Right ventricle myocardium superior (tissue), 1 donor: Measurements from ENCODE around the gene NDE1. TPM values are rescaled to one million over a fixed set of nuclear protein-coding genes. Genes with fewer than 3 reads are reported as not detected.
A peak's percentile ranks its signal among the peaks of the same experiment; 100 is the strongest.

ENCODE experiments used
- ATAC-seq: fragments of 200-7000 bp; cut with Tn5 transposase; one replicate; pipeline ENCODE4 v1.9.1; 2020; ENCODE audit warnings: mild to moderate bottlenecking; ENCODE audit not compliant: poor library complexity
- DNase-seq: peaks from one replicate; pipeline ENCODE4 v3.0.0-alpha.2; 2020
- intact Hi-C: fragments of 100-400 bp; cut with DNase I; formaldehyde crosslinking; loops from one replicate; pipeline ENCODE4 v1.11.2; 2022
- total RNA-seq: library from RNA; stranded (reverse); fragmentation: NEBNext Ultra II Directional; extraction: Animal tissue kit (Norgen Biotek cat#: 25700); gene quantifications from one replicate; pipeline ENCODE4 v1.2.1, GENCODE V29; 2021
- donor health status: DM: no; HTN: yes; CAD: no; lungs with severe emphysema.

The NDE1 gene
- total RNA-seq, 1 donor from 2014 or later: 12.6 TPM

DNA sequence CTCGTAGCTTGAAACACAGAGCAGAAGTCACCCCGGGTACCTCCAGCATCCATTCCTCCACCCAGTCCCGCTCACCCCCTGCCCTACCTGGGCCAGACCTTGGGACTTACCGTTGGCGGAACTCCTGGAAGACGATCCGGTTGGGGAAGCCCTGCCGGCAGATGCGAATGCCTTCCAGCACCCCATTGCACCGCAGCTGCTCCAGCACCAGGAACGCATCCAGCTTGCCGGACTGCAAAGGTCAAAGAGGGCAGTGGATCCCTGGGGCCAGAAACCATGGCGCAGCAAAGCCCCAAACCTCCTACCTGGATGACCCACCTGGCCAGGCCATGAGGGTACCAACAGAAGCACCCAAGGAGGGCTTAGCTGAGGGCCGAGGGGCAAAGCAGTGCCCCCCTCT is 97.9 kb downstream of the NDE1 start:
- intact Hi-C loops: no loop called here
- no peak for DNase-seq
- no peak for ATAC-seq

DNA sequence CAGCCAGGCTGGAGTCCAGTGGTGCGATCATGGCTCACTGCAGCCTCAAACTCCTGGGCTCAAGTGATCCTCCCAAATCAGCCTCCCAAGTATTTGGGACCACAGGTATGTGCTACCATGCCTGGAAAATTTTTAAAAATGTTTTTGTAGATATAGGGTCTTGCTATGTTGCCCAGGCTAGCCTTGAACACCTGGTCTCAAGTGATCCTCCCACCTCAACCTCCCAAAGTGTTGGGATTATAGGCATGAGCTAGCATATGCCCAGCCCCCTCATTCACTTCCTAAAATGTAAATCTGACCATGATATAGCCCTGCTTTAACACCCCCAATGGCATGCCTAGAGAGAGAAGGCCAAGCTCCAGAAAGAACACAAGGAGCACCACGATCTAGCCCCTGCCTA is 98.6 kb downstream of the NDE1 start:
- ATAC-seq (no peak), DNase-seq (no peak)
- intact Hi-C loops: no loop called here

DNA sequence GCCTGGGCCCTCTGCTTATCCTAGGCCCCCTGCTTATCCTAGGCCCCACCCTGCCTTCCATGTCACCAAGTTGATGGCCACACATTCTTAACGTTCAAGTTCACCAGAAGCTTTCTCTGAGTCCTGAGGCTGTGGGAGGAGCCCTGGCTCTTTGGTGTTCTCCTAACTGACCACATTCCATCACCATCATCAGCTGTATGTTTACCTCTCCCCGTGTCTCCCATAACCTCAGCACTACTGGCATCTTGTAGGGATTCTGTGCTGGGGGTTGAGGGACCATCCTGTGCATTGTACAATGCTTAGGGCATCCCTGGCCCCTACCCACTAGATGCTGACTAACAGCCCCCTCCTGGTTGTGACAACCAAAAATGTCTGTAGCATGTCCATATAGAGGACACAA is 99.3 kb downstream of the NDE1 start:
- no peak for DNase-seq
- intact Hi-C loops: no loop called here

DNA sequence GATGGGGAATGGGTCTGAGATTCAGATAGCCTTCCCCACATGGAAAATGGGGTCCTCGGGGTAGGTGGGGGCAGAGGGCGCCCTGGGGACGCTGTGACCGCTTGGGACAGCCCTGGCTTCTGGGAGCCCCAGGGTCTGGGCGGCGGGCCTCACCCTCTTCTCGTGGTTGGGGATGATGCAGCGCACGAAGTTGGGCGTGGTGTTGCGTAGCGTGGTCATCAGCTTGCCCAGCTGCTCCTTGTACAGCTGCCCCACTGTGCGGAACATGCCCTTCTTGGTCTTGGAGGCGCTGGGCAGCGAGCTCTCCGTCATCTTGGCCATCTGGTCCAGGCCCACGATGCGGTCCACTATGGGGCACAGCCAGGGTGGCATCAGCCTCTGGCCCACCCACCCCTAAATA is 99.9 kb downstream of the NDE1 start:
- DNase-seq: no peak
- intact Hi-C loops: no loop called here
- ATAC-seq: no peak

More for the DNA sequence above, 99.3 kb downstream of the NDE1 start:
- no peak for ATAC-seq

DNA sequence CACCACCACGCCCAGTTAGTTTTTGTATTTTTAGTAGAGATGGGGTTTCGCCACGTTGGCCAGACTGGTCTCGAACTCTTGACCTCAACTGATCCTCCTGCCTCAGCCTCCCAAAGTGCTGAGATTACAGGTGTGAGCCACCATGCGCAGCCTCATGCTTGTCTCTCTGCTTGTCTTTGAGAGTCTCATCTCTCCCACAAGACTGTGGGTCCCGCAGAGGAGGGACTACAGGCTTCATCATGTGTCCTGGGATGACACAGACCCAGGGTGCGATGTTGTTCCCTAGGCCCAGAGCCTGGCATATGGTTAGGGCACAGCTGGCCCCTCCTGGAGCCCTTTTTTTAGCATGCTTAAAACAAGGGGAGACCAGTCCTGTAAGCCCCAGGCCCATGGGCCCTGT is 101.9 kb downstream of the NDE1 start:
- DNase-seq (no peak), ATAC-seq (no peak)
- intact Hi-C loops: no loop called here

DNA sequence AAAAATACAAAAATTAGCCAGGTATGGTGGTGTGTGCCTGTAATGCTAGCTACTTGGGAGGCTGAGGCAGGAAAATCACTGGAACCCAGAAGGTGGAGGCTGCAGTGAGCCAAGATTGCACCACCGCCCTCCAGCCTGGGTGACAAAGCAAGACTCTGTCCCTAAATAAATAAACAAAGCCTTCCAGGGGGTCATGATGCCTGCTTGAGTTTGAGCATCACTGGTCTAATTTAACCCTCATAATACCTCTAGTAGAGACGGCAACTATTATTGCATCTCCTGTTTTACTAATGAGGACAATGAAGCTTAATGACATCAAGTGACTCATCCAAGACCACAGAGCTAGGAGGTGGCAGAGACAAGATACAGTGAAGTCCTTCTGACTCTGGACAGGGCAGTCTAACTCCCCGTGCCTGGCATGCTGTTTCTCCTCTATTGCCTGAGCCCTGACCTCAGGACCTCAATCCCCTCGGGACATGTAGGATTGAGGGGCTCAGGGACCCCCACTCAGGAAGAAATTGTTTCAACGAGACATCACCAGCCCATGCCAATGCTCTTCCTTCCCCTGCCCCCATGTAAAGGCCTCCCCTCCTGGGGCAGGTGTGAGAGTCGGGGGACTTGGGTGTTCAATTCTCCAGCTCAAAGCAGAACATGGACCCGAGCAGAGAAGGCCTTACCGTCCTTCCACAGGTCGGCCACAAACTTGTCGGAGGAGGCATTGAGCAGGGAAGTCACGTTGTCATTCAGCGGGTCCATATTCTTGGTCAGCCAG is 102.9 kb downstream of the NDE1 start:
- DNase-seq: no peak
- intact Hi-C loops: no loop called here

DNA sequence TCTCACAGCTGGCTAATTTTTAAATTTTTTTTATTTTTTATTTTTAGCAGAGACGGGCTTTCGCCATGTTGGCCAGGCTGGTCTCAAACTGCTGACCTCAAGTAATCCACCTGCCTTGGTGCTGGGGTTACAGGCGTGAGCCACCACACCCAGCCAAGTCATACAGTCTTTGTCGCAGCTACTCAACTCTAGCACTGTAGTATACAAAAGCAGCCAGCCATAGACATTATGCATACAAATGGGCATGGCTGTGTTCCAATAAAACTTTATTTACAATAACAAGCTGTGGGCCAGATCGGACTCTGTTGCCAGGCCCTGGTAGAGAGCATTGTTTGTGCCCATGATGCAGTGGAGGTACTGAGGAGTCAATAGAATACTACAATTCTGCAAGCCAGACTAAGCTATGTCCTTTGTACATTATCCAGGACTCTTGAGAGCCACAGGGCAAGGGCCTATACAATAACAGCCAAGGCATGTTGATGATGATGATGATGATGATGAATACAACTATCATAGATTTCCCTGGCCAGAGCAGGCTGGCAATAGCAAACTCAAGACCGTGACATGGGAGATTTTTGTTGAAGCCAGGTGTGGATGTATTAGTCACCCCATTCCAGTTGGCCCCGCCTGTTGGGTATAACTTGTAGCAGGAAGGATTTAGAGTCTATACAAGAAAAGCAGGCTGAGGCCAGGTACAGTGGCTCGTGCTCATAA is 104.9 kb downstream of the NDE1 start:
- intact Hi-C loops: no loop called here
- ATAC-seq (no peak), DNase-seq (no peak)

More for the DNA sequence above, 102.9 kb downstream of the NDE1 start:
- ATAC-seq: no peak

- intact Hi-C loops: no loop called here
- no peak for ATAC-seq
- DNase-seq: no peak
Observed at GRCh38 chr16:15757077-15757386, 107.0 kb downstream of the NDE1 start.

GRCh38 chr16:15757630-15758251 is 107.7 kb downstream of the NDE1 start:
- DNase-seq (no peak), ATAC-seq (no peak)
- intact Hi-C loops: no loop called here

DNA sequence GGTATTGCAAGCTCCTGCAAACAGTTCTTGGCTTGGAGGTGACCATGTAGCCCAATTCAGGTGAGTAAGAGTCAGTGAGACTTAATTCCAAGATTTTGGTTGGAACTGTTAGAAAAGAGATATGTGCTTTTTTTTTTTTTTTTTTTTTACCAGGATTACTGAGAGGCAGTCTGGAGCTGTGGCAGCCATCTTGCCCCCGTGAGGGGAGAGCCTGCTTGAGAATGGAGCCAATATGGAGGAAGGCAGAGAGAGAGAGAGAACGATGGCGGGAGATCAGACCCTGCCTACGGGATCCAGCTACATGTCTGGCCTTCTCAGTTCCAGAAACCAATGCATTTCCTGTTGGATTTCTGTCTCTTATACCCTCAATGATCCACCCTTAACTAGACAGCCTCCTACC is 109.0 kb downstream of the NDE1 start:
- DNase-seq (no peak), ATAC-seq (no peak)
- intact Hi-C loops: no loop called here

DNA sequence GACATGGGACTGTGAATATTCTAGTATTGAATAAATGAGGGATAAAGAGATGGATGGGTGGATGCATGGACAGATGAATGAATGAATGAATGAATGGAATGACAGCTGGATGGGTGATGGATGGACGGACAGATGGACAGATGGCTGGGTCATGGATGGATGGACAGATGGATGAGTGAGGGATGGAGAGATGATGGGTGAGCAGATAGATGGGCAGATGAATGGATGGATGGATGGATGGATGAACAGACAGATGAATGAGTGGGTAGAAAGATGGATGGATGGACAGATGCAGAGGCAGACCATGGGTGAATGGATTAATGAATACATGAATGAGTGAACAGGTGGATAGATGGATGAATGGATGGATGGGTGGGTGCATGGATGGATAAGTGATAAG is 110.1 kb downstream of the NDE1 start:
- intact Hi-C loops: no loop called here
- no peak for DNase-seq
- no peak for ATAC-seq

GRCh38 chr16:15764112-15764511 is 114.1 kb downstream of the NDE1 start:
- DNase-seq: no peak
- no peak for ATAC-seq
- intact Hi-C loops: no loop called here

DNA sequence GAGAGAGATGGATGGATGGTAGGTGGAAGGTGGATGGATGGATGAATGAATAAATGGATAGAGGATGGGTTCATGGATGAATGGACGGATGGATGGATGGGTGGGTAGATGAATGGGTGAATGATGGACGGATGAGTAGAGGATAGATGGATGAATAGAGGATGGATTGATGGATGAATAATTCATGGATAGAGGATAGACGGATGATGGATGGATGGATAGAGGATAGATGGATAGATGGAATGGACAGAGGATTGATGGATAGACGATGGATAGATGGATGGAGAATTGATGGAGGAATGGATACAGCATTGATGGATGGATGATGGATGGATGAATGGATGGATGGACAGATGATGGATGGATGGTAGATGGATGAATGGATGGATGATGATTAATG is 115.1 kb downstream of the NDE1 start:
- ATAC-seq (no peak), DNase-seq (no peak)
- intact Hi-C loops: loop anchor here (5.0 kb wide), 3 partner anchors 57 to 432 kb away; no protein-coding TSS in a partner anchor

DNA sequence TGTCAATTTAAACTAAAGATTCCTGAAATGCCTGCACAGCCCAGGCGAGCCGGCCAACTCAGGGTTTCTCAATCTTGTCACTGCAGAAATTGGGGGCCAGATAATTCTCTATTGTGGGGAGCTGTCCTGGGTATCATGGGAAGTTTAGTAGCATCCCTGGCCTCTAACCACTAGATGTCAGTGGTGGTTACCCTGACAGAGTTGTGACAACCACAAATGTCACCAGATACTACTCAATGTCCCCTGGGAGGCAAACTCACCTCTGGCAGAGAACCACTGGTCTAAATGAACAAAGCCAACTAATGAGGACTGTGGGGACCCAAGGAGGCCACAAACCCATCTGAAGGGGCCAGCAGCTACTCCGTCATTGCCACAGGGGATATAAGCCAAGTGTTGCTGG is 115.8 kb downstream of the NDE1 start:
- intact Hi-C loops: loop anchor here (5.0 kb wide), 3 partner anchors 56 to 431 kb away; no protein-coding TSS in a partner anchor
- no peak for DNase-seq
- peak; percentile 92 for ATAC-seq

GRCh38 chr16:15766918-15767317 is 116.9 kb downstream of the NDE1 start:
- DNase-seq: no peak
- no peak for ATAC-seq
- intact Hi-C loops: loop anchor here (5.0 kb wide), 3 partner anchors 55 to 430 kb away; no protein-coding TSS in a partner anchor

- no peak for DNase-seq
Observed at GRCh38 chr16:15768201-15768600, 118.2 kb downstream of the NDE1 start.

DNA sequence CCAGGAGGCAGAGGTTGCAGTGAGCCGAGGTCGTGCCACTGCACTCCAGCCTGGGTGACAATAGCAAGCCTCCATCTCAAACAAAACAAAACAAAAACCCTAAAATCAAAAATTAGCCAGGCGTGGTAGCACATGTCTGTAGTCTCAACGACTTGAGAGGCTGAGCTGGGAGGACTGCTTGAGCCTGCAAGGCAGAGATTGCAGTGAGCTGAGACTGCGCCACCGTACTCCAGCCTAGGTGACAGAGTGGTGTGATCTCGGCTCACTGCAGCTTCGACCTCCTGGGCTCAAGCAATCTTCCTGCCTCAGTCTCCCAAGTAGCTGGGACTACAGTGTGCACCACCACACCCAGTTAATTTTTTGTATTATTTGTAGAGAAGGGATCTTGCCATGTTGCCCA is 119.2 kb downstream of the NDE1 start:
- ATAC-seq (no peak), DNase-seq (no peak)

More at GRCh38 chr16:15768201-15768600, 118.2 kb downstream of the NDE1 start:
- ATAC-seq: no peak
- intact Hi-C loops: loop anchor here (5.0 kb wide), 3 partner anchors 54 to 429 kb away; no protein-coding TSS in a partner anchor

GRCh38 chr16:15770107-15770506 is 120.1 kb downstream of the NDE1 start:
- intact Hi-C loops: no loop called here
- DNase-seq: no peak
- no peak for ATAC-seq

More for the DNA sequence above, 119.2 kb downstream of the NDE1 start:
- intact Hi-C loops: loop anchor here (5.0 kb wide), 3 partner anchors 53 to 428 kb away; no protein-coding TSS in a partner anchor

GRCh38 chr16:15770512-15770911 is 120.5 kb downstream of the NDE1 start:
- ATAC-seq (no peak), DNase-seq (no peak)
- intact Hi-C loops: no loop called here

- intact Hi-C loops: no loop called here
- ATAC-seq (no peak), DNase-seq (no peak)
Observed at GRCh38 chr16:15771694-15772093, 121.6 kb downstream of the NDE1 start.
